NCI-H2171 treated with DMSO at 0.1 percent for 48 hours (cell line): ENCODE measurements around the gene MBD3L4.
"Not testable (repeated sequence)": the region's sequence is repeated elsewhere in the genome, so short reads cannot be mapped to it uniquely, and the experiment has no call there.

Experiments
- DNase-seq: peaks from one replicate; lab custom pipeline; 2025; lab: John Stamatoyannopoulos, UW

MBD3L4 gene

GRCh38 chr19:7049021-7049420 is 9.0 kb upstream of the MBD3L4 start, which contains the start of gene MBD3L2:
TSS of gene MBD3L2 (plus strand) at chr19:7049321. CDS start at chr19:7049374, 53 bp downstream.
- not testable (repeated sequence) for DNase-seq

GRCh38 chr19:7041563-7041962 is 1.6 kb upstream of the MBD3L4 start:
- not testable (repeated sequence) for DNase-seq

GRCh38 chr19:7030278-7030677 is 9.7 kb downstream of the MBD3L4 start, which contains the start of gene MBD3L5:
TSS of gene MBD3L5 (plus strand) at chr19:7030578. CDS start at chr19:7030612, 34 bp downstream.
- DNase-seq = not testable (repeated sequence)

- not testable (repeated sequence) for DNase-seq
Measured at GRCh38 chr19:7028790-7029189, 11.2 kb downstream of the MBD3L4 start.

- DNase-seq = not testable (repeated sequence)
Measured at GRCh38 chr19:7021331-7021730, 18.6 kb downstream of the MBD3L4 start, which contains the start of gene MBD3L2B. TSS of gene MBD3L2B (minus strand) at chr19:7021431. CDS start at chr19:7021397, 34 bp downstream.

GRCh38 chr19:7018828-7019227 is 21.2 kb downstream of the MBD3L4 start:
- no peak for DNase-seq

GRCh38 chr19:7013678-7014077 is 26.3 kb downstream of the MBD3L4 start:
- no peak for DNase-seq

GRCh38 chr19:7010722-7011593 is 29.0 kb downstream of the MBD3L4 start:
- peak; percentile 28 for DNase-seq

- DNase-seq = no peak
Measured at GRCh38 chr19:7007859-7008258, 32.1 kb downstream of the MBD3L4 start.

- DNase-seq = peak; percentile 22
Measured at GRCh38 chr19:7006135-7006704, 33.8 kb downstream of the MBD3L4 start.

GRCh38 chr19:7004313-7004931 is 35.6 kb downstream of the MBD3L4 start:
- peak; percentile 37 for DNase-seq

GRCh38 chr19:7000816-7001215 is 39.2 kb downstream of the MBD3L4 start:
- DNase-seq = no peak

GRCh38 chr19:7000333-7000732 is 39.6 kb downstream of the MBD3L4 start:
- no peak for DNase-seq

- DNase-seq = no peak
Measured at GRCh38 chr19:6999933-7000332, 40.0 kb downstream of the MBD3L4 start.

- no peak for DNase-seq
Measured at GRCh38 chr19:6997679-6998445, 42.1 kb downstream of the MBD3L4 start.

GRCh38 chr19:6996810-6997209 is 43.2 kb downstream of the MBD3L4 start:
- no peak for DNase-seq

- no peak for DNase-seq
Measured at GRCh38 chr19:6995054-6995453, 44.9 kb downstream of the MBD3L4 start.

GRCh38 chr19:6988257-6988656 is 51.7 kb downstream of the MBD3L4 start:
- no peak for DNase-seq

- DNase-seq = no peak
Measured at GRCh38 chr19:6987850-6988249, 52.1 kb downstream of the MBD3L4 start.
